Measurements from ENCODE around the gene LPP. TPM values are rescaled to one million over a fixed set of nuclear protein-coding genes. Genes with fewer than 3 reads are reported as not detected.

The LPP gene
- total RNA-seq, 4 donors from 2014 or later: 56.0 to 65.7 (median 58.1) TPM

DNA sequence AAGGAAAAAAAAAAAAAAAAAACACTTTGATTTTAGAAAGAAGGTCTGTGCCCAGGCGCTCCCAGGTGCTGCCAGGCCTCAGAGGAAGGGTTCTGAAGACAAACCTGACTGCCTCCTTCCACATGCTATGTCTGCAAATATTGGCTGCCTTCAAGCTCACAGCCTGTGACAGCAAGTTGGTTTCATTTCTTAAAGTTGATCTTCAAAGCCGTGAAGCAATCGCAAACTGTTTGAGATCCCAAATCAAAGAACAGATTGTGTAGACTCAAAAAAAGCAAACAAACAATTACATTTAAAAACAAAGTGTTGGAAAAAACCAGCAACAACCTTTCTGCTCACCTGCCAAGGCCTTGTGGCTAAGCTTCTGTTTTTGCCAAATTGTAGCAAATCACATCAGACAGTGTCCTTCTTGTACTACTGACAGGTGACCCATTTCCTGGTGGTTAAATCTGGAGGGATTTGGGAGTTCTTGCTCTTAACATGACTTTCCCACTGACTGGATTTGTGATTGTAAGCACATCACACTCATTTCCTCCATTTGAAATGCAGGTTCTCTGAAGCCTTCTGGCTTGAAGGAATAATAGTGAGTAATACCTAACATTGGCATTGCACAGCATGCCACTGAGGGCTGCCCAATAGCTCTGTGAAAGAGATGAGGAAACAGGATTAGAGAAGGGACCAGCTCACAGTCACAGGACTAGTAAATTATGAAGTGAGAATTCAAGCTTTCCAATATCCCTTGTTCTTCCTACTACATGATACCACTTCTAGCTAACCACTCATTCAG, 502.4 kb downstream of the LPP start:
- peak in 1 of 2 donors; percentile 30 for DNase-seq
- no peak overlapping the region for H3K27ac ChIP-seq
- intact Hi-C loops (cut with DNase I; ENCODE audit: low total_unique reads): no loop called here
- H3K4me1 ChIP-seq: peaks cover 20 to 22% of the 10 kb centered on the region in 2 donors
- in situ Hi-C loops (cut with MboI; ENCODE audit: low sequenced_read_pairs in 4 of 4): no loop called here
- H3K36me3 ChIP-seq: no peaks in the 10 kb centered on the region
- no peak overlapping the region for H3K4me3 ChIP-seq
- TF ChIP-seq, protein P1, sequence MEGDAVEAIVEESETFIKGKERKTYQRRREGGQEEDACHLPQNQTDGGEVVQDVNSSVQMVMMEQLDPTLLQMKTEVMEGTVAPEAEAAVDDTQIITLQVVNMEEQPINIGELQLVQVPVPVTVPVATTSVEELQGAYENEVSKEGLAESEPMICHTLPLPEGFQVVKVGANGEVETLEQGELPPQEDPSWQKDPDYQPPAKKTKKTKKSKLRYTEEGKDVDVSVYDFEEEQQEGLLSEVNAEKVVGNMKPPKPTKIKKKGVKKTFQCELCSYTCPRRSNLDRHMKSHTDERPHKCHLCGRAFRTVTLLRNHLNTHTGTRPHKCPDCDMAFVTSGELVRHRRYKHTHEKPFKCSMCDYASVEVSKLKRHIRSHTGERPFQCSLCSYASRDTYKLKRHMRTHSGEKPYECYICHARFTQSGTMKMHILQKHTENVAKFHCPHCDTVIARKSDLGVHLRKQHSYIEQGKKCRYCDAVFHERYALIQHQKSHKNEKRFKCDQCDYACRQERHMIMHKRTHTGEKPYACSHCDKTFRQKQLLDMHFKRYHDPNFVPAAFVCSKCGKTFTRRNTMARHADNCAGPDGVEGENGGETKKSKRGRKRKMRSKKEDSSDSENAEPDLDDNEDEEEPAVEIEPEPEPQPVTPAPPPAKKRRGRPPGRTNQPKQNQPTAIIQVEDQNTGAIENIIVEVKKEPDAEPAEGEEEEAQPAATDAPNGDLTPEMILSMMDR (IDR thresholded peaks at IDR 0.05 in 4 of 5, conservative IDR thresholded peaks at IDR 0.05 in 1 of 5): no peak
- peak; percentile 84 to 94 for ATAC-seq
- no peaks in the 10 kb centered on the region for H3K27me3 ChIP-seq
- H3K9me3 ChIP-seq: no peaks in the 10 kb centered on the region

DNA sequence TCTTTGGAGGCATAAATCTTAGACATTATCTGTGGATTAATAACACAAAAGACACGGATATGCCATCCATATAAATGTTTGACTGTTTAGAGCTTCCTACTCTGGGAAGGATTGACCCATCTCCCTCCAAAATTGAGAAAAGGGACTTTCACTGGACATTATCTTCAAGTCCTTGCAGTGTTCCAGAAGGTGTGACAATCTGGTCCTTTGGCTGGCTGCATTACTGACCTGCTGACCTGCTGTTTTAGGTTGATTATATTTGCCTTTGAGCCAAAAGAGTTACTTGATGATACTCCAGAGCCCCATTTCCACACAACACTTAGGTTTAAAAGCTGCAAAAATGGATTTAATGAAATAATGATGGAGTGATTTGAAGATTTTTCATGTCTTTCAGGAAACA, 504.6 kb downstream of the LPP start:
- no peaks in the 10 kb centered on the region for H3K36me3 ChIP-seq
- intact Hi-C loops (cut with DNase I; ENCODE audit: low total_unique reads): no loop called here
- H3K4me3 ChIP-seq: no peak overlapping the region
- no peak for ATAC-seq
- H3K4me1 ChIP-seq: peaks cover 29 to 30% of the 10 kb centered on the region in 2 donors
- no peak overlapping the region for H3K27ac ChIP-seq
- TF ChIP-seq, protein P1 (IDR thresholded peaks at IDR 0.05 in 4 of 5, conservative IDR thresholded peaks at IDR 0.05 in 1 of 5): no peak
- TF ChIP-seq POLR2A (IDR thresholded peaks at IDR 0.05): no peak
- DNase-seq: no peak
- no peaks in the 10 kb centered on the region for H3K27me3 ChIP-seq
- no peaks in the 10 kb centered on the region for H3K9me3 ChIP-seq
- in situ Hi-C loops (cut with MboI; ENCODE audit: low sequenced_read_pairs in 4 of 4): no loop called here

DNA sequence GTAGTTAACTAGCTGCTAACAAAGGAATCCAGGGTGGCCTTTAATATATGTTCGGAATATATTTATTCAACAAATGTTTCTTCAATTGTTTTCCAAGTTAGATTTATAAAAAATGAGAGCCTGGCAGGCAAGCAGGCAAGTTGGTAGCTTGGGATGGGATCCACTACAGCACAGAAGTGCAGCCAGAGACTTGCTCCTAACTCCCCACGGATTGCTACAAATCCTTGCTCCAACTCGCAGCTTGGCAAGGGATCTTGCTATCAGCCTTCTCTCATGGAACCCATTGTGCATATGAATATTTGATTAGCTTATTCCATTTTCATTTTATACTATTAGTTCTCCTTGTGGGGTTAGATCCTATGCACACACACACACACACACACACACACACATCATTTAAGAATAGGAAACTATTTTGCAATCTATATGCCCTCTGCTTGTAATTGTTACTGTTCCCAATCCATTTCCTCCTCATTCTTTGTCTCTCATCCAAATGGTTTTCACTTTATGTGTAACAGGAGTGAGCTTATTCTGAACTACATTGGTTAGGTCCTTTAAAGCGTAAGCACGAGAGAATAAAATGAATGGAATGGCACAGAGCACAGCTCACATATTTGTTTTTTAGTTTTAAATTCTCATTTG, 505.6 kb downstream of the LPP start:
- no peaks in the 10 kb centered on the region for H3K9me3 ChIP-seq
- H3K4me1 ChIP-seq: peaks cover 29 to 36% of the 10 kb centered on the region in 2 donors
- H3K4me3 ChIP-seq: no peak overlapping the region
- intact Hi-C loops (cut with DNase I; ENCODE audit: low total_unique reads) (loop anchor here (10.0 kb wide), 1 partner anchor 605 kb away; no protein-coding TSS in a partner anchor), in situ Hi-C loops (cut with MboI; ENCODE audit: low sequenced_read_pairs in 4 of 4) (no loop called here)
- DNase-seq: no peak
- H3K27ac ChIP-seq: no peak overlapping the region
- no peak for ATAC-seq
- H3K36me3 ChIP-seq: no peaks in the 10 kb centered on the region
- H3K27me3 ChIP-seq: no peaks in the 10 kb centered on the region
- no peak for TF ChIP-seq POLR2A (IDR thresholded peaks at IDR 0.05)
- TF ChIP-seq, protein P1 (IDR thresholded peaks at IDR 0.05 in 4 of 5, conservative IDR thresholded peaks at IDR 0.05 in 1 of 5): no peak

DNA sequence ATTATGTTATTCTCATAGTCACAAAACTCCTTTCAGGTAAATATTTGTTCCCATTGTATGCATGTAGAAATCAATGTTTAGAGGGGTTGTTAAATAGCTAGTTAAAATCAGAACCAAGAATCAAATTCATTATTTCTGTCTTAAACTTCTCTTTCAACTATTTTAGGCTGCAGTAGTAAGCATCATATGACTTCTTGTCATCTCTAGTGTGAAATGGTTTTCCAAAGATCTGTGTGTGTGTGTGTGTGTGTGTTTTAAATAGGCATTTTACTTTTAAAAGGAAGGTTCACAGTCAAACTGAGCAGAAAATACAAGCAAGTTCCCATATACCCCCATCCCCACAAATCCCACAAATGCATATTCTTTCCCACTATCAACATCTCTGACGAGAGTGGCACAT, 506.5 kb downstream of the LPP start:
- in situ Hi-C loops (cut with MboI; ENCODE audit: low sequenced_read_pairs in 4 of 4) (no loop called here), intact Hi-C loops (cut with DNase I; ENCODE audit: low total_unique reads) (loop anchor here (10.0 kb wide), 1 partner anchor 606 kb away; no protein-coding TSS in a partner anchor)
- TF ChIP-seq, protein P1 (IDR thresholded peaks at IDR 0.05 in 4 of 5, conservative IDR thresholded peaks at IDR 0.05 in 1 of 5): no peak
- no peak for TF ChIP-seq POLR2A (IDR thresholded peaks at IDR 0.05)
- DNase-seq: no peak
- ATAC-seq: no peak
- H3K36me3 ChIP-seq: no peaks in the 10 kb centered on the region
- no peak overlapping the region for H3K4me3 ChIP-seq
- no peak overlapping the region for H3K27ac ChIP-seq
- H3K4me1 ChIP-seq: peaks cover 29 to 36% of the 10 kb centered on the region in 2 donors
- H3K9me3 ChIP-seq: no peaks in the 10 kb centered on the region
- H3K27me3 ChIP-seq: no peaks in the 10 kb centered on the region

Data from gastrocnemius medialis (tissue), 4 donors.